Measurements from ENCODE around the gene GOLGA6B.
"Not testable (repeated sequence)": the region's sequence is repeated elsewhere in the genome, so short reads cannot be mapped to it uniquely, and the experiment has no call there.

The GOLGA6B gene

DNA sequence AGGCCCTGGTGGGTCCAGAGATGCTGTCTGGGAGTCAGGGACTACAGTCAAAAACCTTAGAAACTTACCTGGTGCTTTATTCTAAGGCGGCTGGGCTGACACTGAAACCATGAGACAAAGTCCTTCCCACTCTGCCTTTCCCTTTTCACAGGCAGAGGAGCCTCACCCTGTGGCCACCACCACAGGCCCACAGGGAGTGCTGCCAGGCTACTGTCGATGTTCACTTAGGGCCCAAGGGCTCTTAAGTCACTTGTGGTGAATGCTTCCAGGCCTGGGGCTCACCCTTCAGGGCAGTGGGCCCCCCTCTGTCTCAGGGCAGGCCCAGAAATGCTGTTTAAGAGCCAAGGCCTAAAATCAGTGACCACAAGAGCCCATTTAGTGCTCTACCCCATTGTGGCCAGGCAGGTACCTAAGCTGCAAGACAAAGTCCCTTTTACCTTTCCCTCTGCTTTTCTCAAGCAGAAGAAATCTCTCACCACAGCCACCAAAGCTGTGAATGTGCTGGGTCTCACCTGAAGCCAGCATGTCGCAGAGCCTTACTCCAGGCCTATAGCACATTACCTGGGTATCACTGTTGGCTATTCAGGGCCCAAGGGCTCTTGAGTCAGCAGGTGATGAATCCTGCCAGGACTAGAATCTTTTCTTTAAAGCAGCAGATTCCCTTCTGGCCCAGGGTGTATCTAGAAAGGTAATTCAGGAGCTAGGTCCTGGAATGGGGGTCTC, 39.5 kb upstream of the GOLGA6B start:
- no peak for ATAC-seq (ENCODE audit: insufficient read depth, low read depth)
- Histone ChIP-seq H3K79me2 (ENCODE audit: insufficient read depth, low read length) (no peaks in the 10 kb centered on the region), H2AFZ (ENCODE audit: low read depth, low read length) (no peak overlapping the region), H3K27ac (ENCODE audit: low read length) (no peak overlapping the region), H4K20me1 (ENCODE audit: insufficient read depth, low read length) (no peaks in the 10 kb centered on the region), H3K4me1 (ENCODE audit: insufficient read depth, low read length) (no peaks in the 10 kb centered on the region), H3K4me3 (ENCODE audit: low read depth in 1 of 2, low read length in 2 of 2) (no peak overlapping the region), H3K36me3 (ENCODE audit: insufficient read depth, low read length) (no peaks in the 10 kb centered on the region), H3K9me3 (ENCODE audit: insufficient read depth, low read length, severe bottlenecking) (no peaks in the 10 kb centered on the region), H3K4me2 (ENCODE audit: insufficient read depth, low read length) (no peak overlapping the region), H3K27me3 (ENCODE audit: insufficient read depth, low read length, poor library complexity) (no peaks in the 10 kb centered on the region), H3K9ac (ENCODE audit: low read depth, low read length) (no peak overlapping the region)
- no peak for DNase-seq
- TF ChIP-seq, protein P1, sequence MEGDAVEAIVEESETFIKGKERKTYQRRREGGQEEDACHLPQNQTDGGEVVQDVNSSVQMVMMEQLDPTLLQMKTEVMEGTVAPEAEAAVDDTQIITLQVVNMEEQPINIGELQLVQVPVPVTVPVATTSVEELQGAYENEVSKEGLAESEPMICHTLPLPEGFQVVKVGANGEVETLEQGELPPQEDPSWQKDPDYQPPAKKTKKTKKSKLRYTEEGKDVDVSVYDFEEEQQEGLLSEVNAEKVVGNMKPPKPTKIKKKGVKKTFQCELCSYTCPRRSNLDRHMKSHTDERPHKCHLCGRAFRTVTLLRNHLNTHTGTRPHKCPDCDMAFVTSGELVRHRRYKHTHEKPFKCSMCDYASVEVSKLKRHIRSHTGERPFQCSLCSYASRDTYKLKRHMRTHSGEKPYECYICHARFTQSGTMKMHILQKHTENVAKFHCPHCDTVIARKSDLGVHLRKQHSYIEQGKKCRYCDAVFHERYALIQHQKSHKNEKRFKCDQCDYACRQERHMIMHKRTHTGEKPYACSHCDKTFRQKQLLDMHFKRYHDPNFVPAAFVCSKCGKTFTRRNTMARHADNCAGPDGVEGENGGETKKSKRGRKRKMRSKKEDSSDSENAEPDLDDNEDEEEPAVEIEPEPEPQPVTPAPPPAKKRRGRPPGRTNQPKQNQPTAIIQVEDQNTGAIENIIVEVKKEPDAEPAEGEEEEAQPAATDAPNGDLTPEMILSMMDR (IDR thresholded peaks at IDR 0.05; ENCODE audit: borderline replicate concordance, extremely low read depth, low read length, poor library complexity, severe bottlenecking): no peak
- TF ChIP-seq EZH2 (IDR thresholded peaks at IDR 0.05; ENCODE audit: borderline replicate concordance, low read depth, low read length, severe bottlenecking): no peak

DNA sequence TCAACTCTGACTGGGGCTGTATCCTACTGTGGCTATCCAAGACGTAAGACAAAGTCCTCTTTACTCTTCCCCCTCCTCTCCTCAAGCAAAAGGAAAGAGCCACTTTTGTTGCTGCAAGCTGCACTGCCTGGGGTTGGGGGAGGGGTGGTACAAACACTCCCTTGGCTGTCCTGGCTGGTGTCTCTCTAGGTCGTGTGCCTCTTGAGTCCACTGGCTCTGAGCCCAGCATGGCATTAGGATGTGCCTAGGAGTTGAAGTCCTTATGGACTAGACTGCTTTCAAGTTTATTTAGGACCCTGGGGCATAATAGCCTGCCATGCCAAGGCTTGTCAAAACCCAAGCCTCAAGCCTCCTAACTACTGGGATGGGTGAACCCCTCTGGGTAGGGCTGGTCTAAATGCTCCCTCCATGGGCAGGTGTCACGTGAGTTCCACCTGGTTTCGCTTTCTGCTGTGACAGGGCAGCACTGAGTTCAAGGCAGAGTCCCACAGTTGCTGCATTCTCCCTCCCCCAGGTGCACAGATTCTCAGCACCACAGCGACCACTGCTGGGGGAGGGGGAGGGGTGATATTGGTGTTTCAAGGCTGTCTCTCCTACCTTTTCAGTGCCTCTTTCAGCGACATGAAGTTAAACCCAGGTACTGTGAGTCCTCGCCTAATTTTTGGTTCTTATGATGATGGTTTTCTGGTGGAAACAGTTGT, 38.8 kb upstream of the GOLGA6B start:
- H3K27me3 ChIP-seq (ENCODE audit: insufficient read depth, low read length, poor library complexity); H3K4me1 ChIP-seq (ENCODE audit: insufficient read depth, low read length); H3K79me2 ChIP-seq (ENCODE audit: insufficient read depth, low read length); H3K9me3 ChIP-seq (ENCODE audit: insufficient read depth, low read length, severe bottlenecking); H3K9ac ChIP-seq (ENCODE audit: low read depth, low read length); H3K27ac ChIP-seq (ENCODE audit: low read length); H3K4me3 ChIP-seq (ENCODE audit: low read depth in 1 of 2, low read length in 2 of 2); H2AFZ ChIP-seq (ENCODE audit: low read depth, low read length); H3K36me3 ChIP-seq (ENCODE audit: insufficient read depth, low read length); H4K20me1 ChIP-seq (ENCODE audit: insufficient read depth, low read length); H3K4me2 ChIP-seq (ENCODE audit: insufficient read depth, low read length): not testable (repeated sequence)
- ATAC-seq (ENCODE audit: insufficient read depth, low read depth): peak; percentile 64
- DNase-seq: peak; percentile 48

DNA sequence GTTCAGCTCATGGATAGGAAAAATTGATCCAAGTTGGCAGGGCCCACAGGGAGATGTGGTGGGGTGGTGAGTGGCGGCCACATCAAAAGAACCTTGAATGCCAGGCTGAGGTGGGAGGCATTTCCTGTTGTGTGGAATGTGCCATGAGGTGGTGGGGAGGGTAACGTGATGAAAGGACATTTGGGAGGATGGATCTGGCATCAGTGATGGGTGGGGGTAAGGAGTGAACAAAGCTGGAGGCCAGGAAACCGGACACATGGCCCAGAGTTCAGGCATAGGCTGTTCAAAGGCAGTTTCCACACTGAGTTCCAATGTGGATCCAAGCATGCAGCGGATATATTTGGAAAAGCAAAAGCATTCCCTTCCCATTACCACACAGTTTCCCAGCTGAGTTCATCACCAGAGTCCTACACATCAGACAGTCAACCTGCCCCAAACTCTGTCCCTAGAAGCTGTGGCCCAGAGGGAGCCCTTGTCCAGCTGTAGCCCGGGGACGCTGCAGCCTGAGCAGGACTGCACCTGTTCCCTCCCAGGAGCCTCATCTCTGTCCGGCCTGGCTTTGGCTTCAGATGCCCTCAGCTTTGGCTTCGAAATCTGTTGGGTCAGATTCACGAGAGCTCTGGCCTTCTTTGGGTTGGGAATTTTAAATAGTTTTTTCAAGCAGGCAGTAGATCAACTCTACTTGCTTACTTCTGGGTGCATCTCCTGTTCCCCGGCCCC, 37.8 kb upstream of the GOLGA6B start:
- Histone ChIP-seq H3K27ac (ENCODE audit: low read length) (no peak overlapping the region), H4K20me1 (ENCODE audit: insufficient read depth, low read length) (no peaks in the 10 kb centered on the region), H3K9me3 (ENCODE audit: insufficient read depth, low read length, severe bottlenecking) (no peaks in the 10 kb centered on the region), H3K9ac (ENCODE audit: low read depth, low read length) (no peak overlapping the region), H3K79me2 (ENCODE audit: insufficient read depth, low read length) (no peaks in the 10 kb centered on the region), H3K27me3 (ENCODE audit: insufficient read depth, low read length, poor library complexity) (no peaks in the 10 kb centered on the region), H3K4me2 (ENCODE audit: insufficient read depth, low read length) (no peak overlapping the region), H3K36me3 (ENCODE audit: insufficient read depth, low read length) (no peaks in the 10 kb centered on the region), H2AFZ (ENCODE audit: low read depth, low read length) (no peak overlapping the region), H3K4me1 (ENCODE audit: insufficient read depth, low read length) (no peaks in the 10 kb centered on the region), H3K4me3 (ENCODE audit: low read depth in 1 of 2, low read length in 2 of 2) (no peak overlapping the region)
- ATAC-seq (ENCODE audit: insufficient read depth, low read depth): no peak
- DNase-seq: peak; percentile 9
- TF ChIP-seq, protein P1 (IDR thresholded peaks at IDR 0.05; ENCODE audit: borderline replicate concordance, extremely low read depth, low read length, poor library complexity, severe bottlenecking): no peak
- TF ChIP-seq EZH2 (IDR thresholded peaks at IDR 0.05; ENCODE audit: borderline replicate concordance, low read depth, low read length, severe bottlenecking): no peak

DNA sequence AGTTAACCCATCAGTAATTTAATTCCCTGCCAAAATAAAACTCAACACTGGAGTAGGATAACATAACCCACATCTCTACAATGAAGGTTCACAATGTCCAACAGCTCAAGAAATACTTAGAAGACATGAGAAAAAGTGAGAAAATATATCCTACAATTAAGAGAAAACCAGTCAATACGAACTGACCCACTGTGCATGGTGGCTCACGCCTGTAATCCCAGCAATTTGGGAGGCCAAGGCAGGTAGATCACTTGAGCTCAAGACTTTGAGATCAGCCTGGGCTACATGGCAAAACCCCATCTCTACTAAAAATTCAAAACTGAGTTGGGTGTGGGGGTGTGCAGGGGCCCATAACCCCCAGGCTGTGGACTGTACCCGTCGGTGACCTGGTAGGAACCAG, 30.6 kb upstream of the GOLGA6B start:
- not testable (repeated sequence) for H3K27me3 ChIP-seq (ENCODE audit: insufficient read depth, low read length, poor library complexity); DNase-seq; ATAC-seq (ENCODE audit: insufficient read depth, low read depth); H3K79me2 ChIP-seq (ENCODE audit: insufficient read depth, low read length); H4K20me1 ChIP-seq (ENCODE audit: insufficient read depth, low read length); H3K4me1 ChIP-seq (ENCODE audit: insufficient read depth, low read length); H3K36me3 ChIP-seq (ENCODE audit: insufficient read depth, low read length); H2AFZ ChIP-seq (ENCODE audit: low read depth, low read length); H3K4me3 ChIP-seq (ENCODE audit: low read depth in 1 of 2, low read length in 2 of 2); H3K27ac ChIP-seq (ENCODE audit: low read length); H3K4me2 ChIP-seq (ENCODE audit: insufficient read depth, low read length); H3K9me3 ChIP-seq (ENCODE audit: insufficient read depth, low read length, severe bottlenecking); H3K9ac ChIP-seq (ENCODE audit: low read depth, low read length)

DNA sequence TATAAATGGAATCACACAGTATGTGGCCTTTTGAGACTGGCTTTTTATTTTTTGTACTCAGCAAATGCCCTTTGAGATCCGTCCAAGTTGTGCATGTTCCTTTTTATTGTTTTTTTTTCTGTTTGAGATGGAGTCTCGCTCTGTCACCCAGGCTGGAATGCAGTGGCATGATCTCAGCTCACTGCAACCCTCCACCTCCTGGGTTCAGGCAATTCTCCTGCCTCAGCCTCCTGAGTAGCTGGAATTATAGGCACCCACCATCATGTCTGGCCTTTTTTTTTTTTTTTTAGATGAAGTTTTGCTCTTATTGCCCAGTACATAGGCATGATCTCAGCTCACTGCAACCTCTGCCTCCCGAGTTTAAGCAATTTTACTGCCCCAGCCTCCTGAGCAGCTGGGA, 28.3 kb upstream of the GOLGA6B start:
- H3K27ac ChIP-seq (ENCODE audit: low read length); ATAC-seq (ENCODE audit: insufficient read depth, low read depth): not testable (repeated sequence)

More for the DNA sequence above, 28.3 kb upstream of the GOLGA6B start:
- not testable (repeated sequence) for H3K4me2 ChIP-seq (ENCODE audit: insufficient read depth, low read length); H3K36me3 ChIP-seq (ENCODE audit: insufficient read depth, low read length); H3K9ac ChIP-seq (ENCODE audit: low read depth, low read length); H3K4me3 ChIP-seq (ENCODE audit: low read depth in 1 of 2, low read length in 2 of 2); H3K4me1 ChIP-seq (ENCODE audit: insufficient read depth, low read length); H4K20me1 ChIP-seq (ENCODE audit: insufficient read depth, low read length); H2AFZ ChIP-seq (ENCODE audit: low read depth, low read length); H3K79me2 ChIP-seq (ENCODE audit: insufficient read depth, low read length); DNase-seq; H3K9me3 ChIP-seq (ENCODE audit: insufficient read depth, low read length, severe bottlenecking); H3K27me3 ChIP-seq (ENCODE audit: insufficient read depth, low read length, poor library complexity)

All from DND-41 (cell line).